AG10803 (cell line): ENCODE results near the gene FBRS.
"Not testable (repeated sequence)": the region's sequence is repeated elsewhere in the genome, so short reads cannot be mapped to it uniquely, and the experiment has no call there.

Source experiments
- DNase-seq: peaks from one replicate; pipeline ENCODE4 v3.0.0; 2010; ENCODE audit warnings: low read depth
- H3K4me3 ChIP-seq: 2 replicates; pipeline ENCODE4 v1.5.1; 2011; ENCODE audit warnings: mild to moderate bottlenecking, low read length, control low read depth
- CTCF ChIP-seq: conservative IDR thresholded peaks from 2 replicates; pipeline ENCODE4 v1.5.1; 2011; ENCODE audit warnings: mild to moderate bottlenecking, low read length, control low read depth, inconsistent platforms

Gene FBRS

GRCh38 chr16:30633526-30633925 is 24.7 kb upstream of the FBRS start:
- peak overlapping the region; percentile 85 for H3K4me3 ChIP-seq
- TF ChIP-seq CTCF: no peak
- DNase-seq: no peak

DNA sequence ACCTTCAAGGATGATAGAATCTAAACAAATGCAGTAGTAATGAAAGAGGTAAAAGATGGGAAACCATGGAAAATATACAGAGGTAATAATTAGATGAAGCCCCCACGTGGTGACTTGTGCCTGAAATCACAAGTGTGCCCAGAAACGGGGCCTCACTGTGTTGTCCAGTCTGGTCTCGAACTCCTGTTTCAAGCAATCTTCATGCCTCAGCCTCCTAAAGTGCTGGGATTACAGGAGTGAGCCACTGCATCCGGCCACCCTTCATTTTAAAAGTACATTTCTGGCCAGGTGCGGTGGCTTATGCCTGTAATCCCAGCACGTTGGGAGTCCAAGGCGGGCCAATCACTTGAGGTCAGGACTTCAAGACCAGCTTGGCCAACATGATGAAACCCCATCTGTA is 21.6 kb upstream of the FBRS start:
- no peak for TF ChIP-seq CTCF
- DNase-seq: no peak
- no peak overlapping the region for H3K4me3 ChIP-seq

GRCh38 chr16:30637139-30637538 is 21.1 kb upstream of the FBRS start:
- not testable (repeated sequence) for DNase-seq, H3K4me3 ChIP-seq

DNA sequence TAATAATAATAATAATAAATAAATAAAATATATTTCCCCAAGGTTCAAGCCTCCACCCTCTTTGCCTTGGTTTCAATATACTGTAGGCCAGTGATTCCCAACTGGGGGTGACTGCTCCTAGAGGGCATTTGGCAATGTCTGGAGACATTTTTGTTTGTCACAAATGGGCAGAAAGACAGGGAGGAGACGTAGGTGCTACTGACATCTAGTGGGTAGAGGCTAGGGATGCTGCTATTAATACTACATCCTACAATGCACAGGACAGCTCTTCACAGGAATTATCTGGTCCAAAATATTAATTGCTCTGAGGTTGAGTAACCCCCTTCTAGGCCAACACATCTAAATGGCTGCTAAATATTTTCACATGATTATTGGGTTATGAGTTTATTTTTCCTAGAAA is 20.3 kb upstream of the FBRS start:
- peak; percentile 58 for DNase-seq
- TF ChIP-seq CTCF: peak; percentile 66
- no peak overlapping the region for H3K4me3 ChIP-seq

GRCh38 chr16:30641378-30641982 is 16.8 kb upstream of the FBRS start:
- no peak for TF ChIP-seq CTCF
- no peak overlapping the region for H3K4me3 ChIP-seq
- no peak for DNase-seq

GRCh38 chr16:30644334-30644830 is 13.8 kb upstream of the FBRS start:
- no peak overlapping the region for H3K4me3 ChIP-seq
- TF ChIP-seq CTCF: no peak
- DNase-seq: no peak

GRCh38 chr16:30645727-30646126 is 12.5 kb upstream of the FBRS start:
- H3K4me3 ChIP-seq: no peak overlapping the region
- no peak for DNase-seq
- no peak for TF ChIP-seq CTCF

GRCh38 chr16:30647274-30647571 is 11.0 kb upstream of the FBRS start:
- H3K4me3 ChIP-seq: no peak overlapping the region
- TF ChIP-seq CTCF: no peak
- no peak for DNase-seq
